Measurements from ENCODE around the gene FMN2. TPM values are rescaled to one million over a fixed set of nuclear protein-coding genes. Genes with fewer than 3 reads are reported as not detected.
"Not testable (repeated sequence)": the region's sequence is repeated elsewhere in the genome, so short reads cannot be mapped to it uniquely, and the experiment has no call there.

The FMN2 gene
- polyA plus RNA-seq, 3 donors: 5.1 to 7.4 (median 5.4) TPM

- not testable (repeated sequence) for DNase-seq (ENCODE audit: extremely low read depth in 1 of 11, low read depth in 9 of 11, low spot score in 4 of 11)
Observed at GRCh38 chr1:240328382-240328781, 236.7 kb downstream of the FMN2 start.

DNA sequence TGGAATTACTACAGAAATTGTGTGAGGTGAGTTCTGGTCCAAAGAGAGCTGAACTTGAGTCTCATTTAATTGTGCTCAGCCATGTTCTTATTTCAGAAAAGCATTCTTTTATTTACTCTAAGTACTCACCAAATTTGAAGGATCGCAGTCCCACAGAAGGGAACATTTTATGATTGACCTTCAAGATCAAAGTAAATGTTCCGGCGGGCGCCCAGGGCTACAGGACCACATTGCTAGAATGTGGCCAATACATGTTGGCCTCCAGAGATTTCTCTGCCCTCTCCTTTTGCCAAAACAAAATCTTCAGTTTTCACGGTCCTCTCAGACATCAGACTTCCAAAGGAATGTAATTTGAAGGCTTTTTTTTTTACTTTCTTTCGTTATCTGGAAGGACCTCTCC, 237.8 kb downstream of the FMN2 start:
- no peak for DNase-seq (ENCODE audit: extremely low read depth in 1 of 11, low read depth in 9 of 11, low spot score in 4 of 11)

- no peak for DNase-seq (ENCODE audit: extremely low read depth in 1 of 11, low read depth in 9 of 11, low spot score in 4 of 11)
Observed at GRCh38 chr1:240332672-240333071, 241.0 kb downstream of the FMN2 start.

- no peak for DNase-seq (ENCODE audit: extremely low read depth in 1 of 11, low read depth in 9 of 11, low spot score in 4 of 11)
Observed at GRCh38 chr1:240337781-240338180, 246.1 kb downstream of the FMN2 start.

DNA sequence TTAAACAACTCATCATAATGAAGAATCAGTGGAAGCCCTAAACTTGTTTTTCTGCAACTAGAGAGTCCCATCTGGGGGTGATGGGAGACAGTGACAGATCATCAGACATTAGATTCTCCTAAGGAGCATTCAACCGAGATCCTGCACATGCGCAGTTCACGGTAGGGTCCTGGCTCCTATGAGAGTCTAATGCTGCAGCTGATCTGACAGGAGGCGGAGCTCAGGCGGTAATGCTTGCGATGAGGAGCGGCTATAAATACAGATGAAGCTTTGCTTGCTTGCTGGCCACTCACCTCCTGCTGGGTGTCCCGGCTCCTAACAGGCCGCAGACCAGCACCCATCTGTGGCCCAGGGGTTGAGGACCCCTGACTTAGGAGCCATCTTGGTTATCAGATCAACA, 247.2 kb downstream of the FMN2 start:
- DNase-seq (ENCODE audit: extremely low read depth in 1 of 11, low read depth in 9 of 11, low spot score in 4 of 11): no peak

DNA sequence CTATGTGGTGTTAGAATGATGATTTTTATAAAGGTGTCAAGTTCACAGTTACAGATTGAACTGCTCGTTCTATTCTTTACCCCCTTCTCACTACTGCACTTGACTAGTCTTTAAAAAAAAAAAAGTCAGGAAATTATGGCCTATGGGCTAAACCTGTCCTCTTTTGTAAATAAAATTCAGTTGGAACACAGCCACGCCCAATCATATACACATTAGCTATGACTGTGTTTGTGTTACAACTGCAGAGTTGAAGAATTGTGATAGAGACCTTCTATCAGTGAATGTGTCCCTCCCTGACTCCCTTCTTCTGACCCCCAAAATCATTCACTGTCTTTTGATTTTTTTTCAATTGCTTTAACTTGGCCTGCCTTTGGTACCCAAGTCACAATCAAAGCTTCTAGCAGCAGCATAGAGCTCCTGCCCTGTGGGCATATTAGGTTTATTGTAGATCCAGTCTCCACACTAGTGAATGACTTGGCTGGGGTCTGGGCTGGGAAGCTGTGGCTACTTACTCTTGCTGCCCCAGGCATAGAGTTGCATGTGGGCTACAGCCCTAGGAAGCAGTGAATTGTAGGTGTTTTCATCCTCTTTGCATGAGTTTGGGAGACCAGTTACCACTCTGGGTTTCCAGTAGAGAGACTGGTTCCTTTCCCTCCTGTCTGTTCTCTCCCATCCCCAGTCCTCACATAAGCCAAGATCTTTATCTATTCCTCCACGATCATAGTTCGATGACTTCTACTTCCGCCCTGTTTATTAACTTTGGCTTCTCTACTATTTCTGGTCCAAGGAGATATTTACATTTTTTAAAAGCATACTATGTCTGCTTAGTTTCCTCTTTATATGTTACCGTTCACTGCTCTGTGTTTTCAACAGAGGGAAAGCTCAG, 249.9 kb downstream of the FMN2 start:
- DNase-seq (ENCODE audit: extremely low read depth in 1 of 11, low read depth in 9 of 11, low spot score in 4 of 11): no peak

DNA sequence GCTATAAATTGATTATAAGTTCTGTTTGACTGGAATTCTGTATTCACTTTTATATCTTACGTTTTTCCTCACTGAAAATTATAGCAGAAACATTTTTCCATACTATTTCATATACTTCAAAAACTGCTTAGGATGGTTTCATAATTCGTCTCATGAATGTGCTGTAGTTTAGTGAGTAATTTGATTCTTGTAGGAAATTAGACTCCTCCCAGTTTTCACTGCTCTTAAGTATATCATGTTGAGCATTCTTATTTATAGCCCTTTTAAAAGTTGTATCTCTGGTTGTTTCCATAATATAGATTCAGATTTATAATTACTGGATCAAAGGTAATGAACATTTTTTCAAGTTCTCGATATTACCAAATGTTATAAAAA, 250.6 kb downstream of the FMN2 start:
- DNase-seq (ENCODE audit: extremely low read depth in 1 of 11, low read depth in 9 of 11, low spot score in 4 of 11): no peak

DNA sequence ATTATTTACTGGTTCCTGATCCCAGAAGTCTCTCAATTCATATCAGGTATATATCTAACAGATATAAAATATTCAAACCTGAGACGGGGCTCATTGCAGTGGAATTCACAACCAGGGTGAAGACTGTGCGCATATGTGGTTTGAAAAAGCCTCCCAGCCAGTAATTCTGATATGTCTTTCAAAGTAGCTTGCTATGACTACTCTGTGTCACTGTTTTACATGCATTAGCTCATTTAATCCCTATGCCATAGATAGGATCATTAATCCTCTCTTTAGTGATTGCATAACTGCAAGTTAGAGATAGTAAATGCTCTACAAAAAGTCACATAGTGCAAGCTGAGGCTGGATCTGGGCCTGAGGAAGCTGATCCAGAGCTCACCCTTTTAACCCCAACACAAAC, 251.4 kb downstream of the FMN2 start:
- no peak for DNase-seq (ENCODE audit: extremely low read depth in 1 of 11, low read depth in 9 of 11, low spot score in 4 of 11)

DNA sequence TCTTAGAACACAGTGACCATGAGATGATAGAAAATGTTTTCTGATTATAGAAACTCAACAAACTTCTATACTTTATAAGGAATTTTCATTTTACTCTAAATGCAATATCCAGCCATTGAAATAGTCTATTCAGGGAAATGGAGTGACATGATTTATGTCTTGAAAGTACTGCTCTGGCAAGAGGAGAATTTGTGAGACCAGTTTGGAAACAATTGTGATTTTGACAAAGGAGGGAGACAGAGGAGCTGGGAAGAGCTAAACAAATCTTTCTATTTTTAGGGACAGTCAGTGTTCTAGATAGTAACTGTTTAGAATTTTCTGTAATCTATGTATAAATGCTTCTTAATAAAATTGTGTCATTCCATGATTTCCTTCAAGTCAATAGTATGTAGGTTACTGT, 252.3 kb downstream of the FMN2 start:
- DNase-seq (ENCODE audit: extremely low read depth in 1 of 11, low read depth in 9 of 11, low spot score in 4 of 11): no peak

GRCh38 chr1:240344918-240345317, 253.2 kb downstream of the FMN2 start:
- DNase-seq (ENCODE audit: extremely low read depth in 1 of 11, low read depth in 9 of 11, low spot score in 4 of 11): no peak

DNA sequence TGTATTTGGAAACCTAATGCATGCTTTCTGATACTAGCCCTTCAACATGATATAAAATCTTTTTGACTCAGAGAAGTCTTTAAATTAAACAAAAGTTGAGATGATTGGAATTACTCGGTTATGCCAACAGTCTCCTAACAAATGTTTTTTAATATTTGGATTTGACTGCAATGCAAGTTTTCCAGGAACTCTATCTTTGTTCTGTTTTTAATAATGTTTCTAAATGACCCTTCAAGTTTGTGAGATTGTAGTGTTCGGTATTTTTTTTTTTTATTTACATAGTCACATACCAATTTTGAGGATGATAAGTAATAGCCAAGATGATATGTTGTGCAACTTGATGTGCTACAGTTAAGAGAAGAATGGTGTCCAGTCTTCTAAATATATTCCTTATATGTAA, 258.0 kb downstream of the FMN2 start:
- DNase-seq (ENCODE audit: extremely low read depth in 1 of 11, low read depth in 9 of 11, low spot score in 4 of 11): no peak

DNA sequence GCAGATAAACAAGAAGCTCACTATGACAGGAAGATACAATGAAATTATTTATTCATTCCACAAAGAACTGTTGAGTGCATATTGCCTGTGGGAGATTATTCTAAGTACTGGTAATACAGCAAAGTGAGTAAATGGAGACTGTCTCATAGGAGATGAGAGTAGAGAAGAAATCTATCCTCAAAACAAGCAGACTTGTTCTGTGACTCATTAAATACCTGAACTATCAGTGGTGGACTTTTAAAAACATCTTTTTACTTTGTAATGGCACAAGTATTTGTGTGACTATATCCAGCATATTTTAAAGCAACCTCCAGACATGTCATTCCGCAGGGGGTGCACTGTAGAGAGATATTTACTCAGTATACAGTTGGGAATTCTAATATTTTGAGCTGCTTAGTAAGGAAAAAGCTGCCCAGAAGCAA, 259.2 kb downstream of the FMN2 start:
- no peak for DNase-seq (ENCODE audit: extremely low read depth in 1 of 11, low read depth in 9 of 11, low spot score in 4 of 11)

DNA sequence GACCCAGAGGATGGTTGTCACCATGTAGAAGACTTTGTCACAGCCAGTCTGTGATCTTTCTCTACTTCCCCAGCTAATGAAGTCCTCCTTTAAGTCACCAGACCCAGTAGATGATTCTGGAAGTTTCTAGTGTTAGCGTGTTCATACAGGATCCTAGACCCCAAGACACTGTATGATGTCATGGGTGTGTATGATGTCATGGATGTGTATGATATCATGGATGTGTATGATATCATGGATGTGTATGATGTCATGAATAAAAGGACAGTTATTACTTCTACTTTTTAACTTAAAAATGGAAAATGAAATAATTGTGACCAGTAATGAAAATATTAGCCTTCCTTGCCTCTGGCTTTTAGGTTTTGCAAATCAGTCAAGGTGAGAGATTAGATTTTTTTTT, 260.0 kb downstream of the FMN2 start:
- DNase-seq (ENCODE audit: extremely low read depth in 1 of 11, low read depth in 9 of 11, low spot score in 4 of 11): no peak

DNA sequence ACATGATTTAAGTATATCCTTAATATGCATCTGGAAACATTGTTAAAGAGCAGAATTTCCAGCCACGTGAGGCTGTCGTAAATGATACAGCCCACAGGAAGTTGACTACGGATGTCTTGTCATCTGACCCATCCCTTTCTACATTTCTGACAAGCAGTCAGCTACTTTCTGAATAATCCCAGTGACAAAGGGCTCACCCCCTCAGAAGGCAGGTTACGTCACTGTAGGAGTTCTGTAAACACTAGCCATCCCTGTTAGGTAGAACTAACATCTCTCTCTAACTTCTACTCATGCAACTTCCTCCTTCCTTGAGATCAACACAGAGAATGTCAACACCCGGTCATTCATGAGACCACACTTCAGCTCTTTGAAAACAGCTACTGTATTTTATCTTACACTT, 261.1 kb downstream of the FMN2 start:
- no peak for DNase-seq (ENCODE audit: extremely low read depth in 1 of 11, low read depth in 9 of 11, low spot score in 4 of 11)

GRCh38 chr1:240356568-240356967, 264.9 kb downstream of the FMN2 start:
- no peak for DNase-seq (ENCODE audit: extremely low read depth in 1 of 11, low read depth in 9 of 11, low spot score in 4 of 11)

DNA sequence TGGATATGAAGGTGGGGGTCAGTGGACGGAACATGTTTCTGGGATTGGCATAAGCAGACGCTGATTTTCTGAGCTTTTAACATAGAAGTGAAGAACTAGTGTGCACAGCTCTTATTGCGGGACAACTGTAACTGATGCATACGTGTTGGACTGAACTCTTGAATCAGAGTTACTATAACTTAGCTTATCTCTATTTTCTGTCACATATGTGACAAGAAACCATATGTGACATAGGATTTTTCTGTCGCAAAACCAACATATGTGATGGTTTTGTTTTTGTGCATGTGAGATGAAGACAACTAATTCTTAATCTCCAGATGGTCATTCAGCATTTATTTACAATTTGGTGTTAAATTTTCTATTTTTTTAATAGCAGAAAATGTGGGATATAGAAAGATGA, 270.4 kb downstream of the FMN2 start:
- DNase-seq (ENCODE audit: extremely low read depth in 1 of 11, low read depth in 9 of 11, low spot score in 4 of 11): no peak

- no peak for DNase-seq (ENCODE audit: extremely low read depth in 1 of 11, low read depth in 9 of 11, low spot score in 4 of 11)
Observed at GRCh38 chr1:240362826-240363225, 271.1 kb downstream of the FMN2 start.

- no peak for DNase-seq (ENCODE audit: extremely low read depth in 1 of 11, low read depth in 9 of 11, low spot score in 4 of 11)
Observed at GRCh38 chr1:240363315-240363714, 271.6 kb downstream of the FMN2 start.

GRCh38 chr1:240363914-240364313, 272.2 kb downstream of the FMN2 start:
- DNase-seq (ENCODE audit: extremely low read depth in 1 of 11, low read depth in 9 of 11, low spot score in 4 of 11): no peak

- no peak for DNase-seq (ENCODE audit: extremely low read depth in 1 of 11, low read depth in 9 of 11, low spot score in 4 of 11)
Observed at GRCh38 chr1:240366636-240367035, 275.0 kb downstream of the FMN2 start.

GRCh38 chr1:240385551-240385950, 293.9 kb downstream of the FMN2 start:
- no peak for DNase-seq (ENCODE audit: extremely low read depth in 1 of 11, low read depth in 9 of 11, low spot score in 4 of 11)

Measured in renal cortex interstitium (tissue), 11 donors.